Neural cell (in vitro differentiated cells): ENCODE results near the gene CHCHD5. TPM values are rescaled to one million over a fixed set of nuclear protein-coding genes. Genes with fewer than 3 reads are reported as not detected.

ENCODE experiments used
- H2AFZ ChIP-seq: fragments of 200-600, 300-800 bp; sonication (generic), shearing (Covaris generic); 2 replicates; pipeline ENCODE4 v1.6.0; 2014; ENCODE audit warnings: low read depth, mild to moderate bottlenecking, antibody characterized with exemption, low read length, moderate library complexity
- H3F3A ChIP-seq: fragments of 200-600 bp; shearing (Covaris generic); 2 replicates; pipeline ENCODE4 v1.6.1; 2016; ENCODE audit warnings: mild to moderate bottlenecking, moderate library complexity, mixed read lengths, antibody characterized with exemption, low read length; ENCODE audit not compliant: insufficient read depth, poor library complexity, severe bottlenecking
- H3K27ac ChIP-seq: fragments of 200-600, 300-800 bp; sonication (generic), shearing (Covaris generic); 2 replicates; pipeline ENCODE4 v1.5.1; 2014; ENCODE audit warnings: mild to moderate bottlenecking, low read length, moderate library complexity
- H3K27me3 ChIP-seq: fragments of 300-800, 200-600 bp; sonication (generic), shearing (Covaris generic); 2 replicates; pipeline ENCODE4 v1.6.0; 2014; ENCODE audit warnings: mild to moderate bottlenecking, low read depth, low read length, moderate library complexity; ENCODE audit not compliant: insufficient read depth
- H3K36me3 ChIP-seq: fragments of 300-800, 200-600 bp; sonication (generic), shearing (Covaris generic); 2 replicates; pipeline ENCODE4 v1.5.1; 2014; ENCODE audit warnings: mild to moderate bottlenecking, antibody characterized with exemption, low read length, moderate library complexity; ENCODE audit not compliant: insufficient read depth
- H3K4me2 ChIP-seq: fragments of 300-800, 200-600 bp; sonication (generic), shearing (Covaris generic); 2 replicates; pipeline ENCODE4 v1.6.0; 2014; ENCODE audit warnings: mild to moderate bottlenecking, low read length
- H3K4me3 ChIP-seq: fragments of 300-800, 200-600 bp; sonication (generic), shearing (Covaris generic); 2 replicates; pipeline ENCODE4 v1.5.1; 2014; ENCODE audit warnings: mild to moderate bottlenecking, low read length, moderate library complexity
- H3K79me2 ChIP-seq: fragments of 200-600 bp; shearing (Covaris generic); replicated peaks from 2 replicates; pipeline ENCODE4 v1.6.0; 2014; ENCODE audit warnings: mild to moderate bottlenecking, low read length, moderate library complexity; ENCODE audit not compliant: insufficient read depth
- H3K9ac ChIP-seq: fragments of 300-800, 200-600 bp; sonication (generic), shearing (Covaris generic); 2 replicates; pipeline ENCODE4 v1.6.1; 2016; ENCODE audit warnings: mild to moderate bottlenecking, low read length, mixed read lengths
- H3K9me2 ChIP-seq: fragments of 200-600 bp; shearing (Covaris generic); 2 replicates; pipeline ENCODE4 v1.6.1; 2016; ENCODE audit warnings: mild to moderate bottlenecking, low read length, mixed read lengths; ENCODE audit not compliant: insufficient read depth
- H3K9me3 ChIP-seq: fragments of 200-600, 300-800 bp; sonication (generic), shearing (Covaris generic); 2 replicates; pipeline ENCODE4 v1.6.1; 2016; ENCODE audit warnings: mild to moderate bottlenecking, mixed run types, low read length, moderate library complexity, mixed read lengths
- H4K20me1 ChIP-seq: fragments of 200-600 bp; shearing (Covaris generic); 2 replicates; pipeline ENCODE4 v1.6.1; 2016; ENCODE audit warnings: mild to moderate bottlenecking, mixed run types; ENCODE audit not compliant: insufficient read depth
- EP300 ChIP-seq: fragments of 450-650 bp; conservative IDR thresholded peaks from 2 replicates; pipeline ENCODE4 v1.6.1; 2014; ENCODE audit warnings: antibody characterized with exemption, mild to moderate bottlenecking, moderate library complexity; ENCODE audit not compliant: poor library complexity, severe bottlenecking
- EZH2 ChIP-seq: fragments of 200-600, 300-800 bp; shearing (Covaris generic), sonication (generic); IDR thresholded peaks from 2 replicates; pipeline ENCODE4 v1.6.1; 2014; ENCODE audit warnings: antibody characterized with exemption, low read length, borderline replicate concordance, mild to moderate bottlenecking; ENCODE audit not compliant: insufficient read depth, poor library complexity, severe bottlenecking
- MXI1 ChIP-seq: fragments of 450-650 bp; conservative IDR thresholded peaks from 2 replicates; pipeline ENCODE4 v1.6.1; 2014; ENCODE audit warnings: antibody characterized with exemption, mild to moderate bottlenecking; ENCODE audit not compliant: poor library complexity, severe bottlenecking
- POLR2AphosphoS5 ChIP-seq: IDR thresholded peaks from 2 replicates; pipeline ENCODE4 v1.6.1; 2012
- RAD21 ChIP-seq: fragments of 450-650 bp; conservative IDR thresholded peaks from 2 replicates; pipeline ENCODE4 v1.6.1; 2014; ENCODE audit warnings: antibody characterized with exemption, mild to moderate bottlenecking, moderate library complexity
- SMC3 ChIP-seq: fragments of 450-650 bp; conservative IDR thresholded peaks from 2 replicates; pipeline ENCODE4 v1.6.1; 2014; ENCODE audit warnings: antibody characterized with exemption, mild to moderate bottlenecking, moderate library complexity; ENCODE audit not compliant: poor library complexity
- TAF1 ChIP-seq: IDR thresholded peaks from 2 replicates; pipeline ENCODE4 v1.6.1; 2012; ENCODE audit warnings: low read depth
- polyA plus RNA-seq: library from polyadenylated mRNA; depleted of rRNA; stranded (reverse); fragments of >200 nt; gene quantifications from 2 replicates; pipeline ENCODE4 v1.2.3, GENCODE V29; 2014
- TF ChIP-seq, protein P1 (sequence below): fragments of 450-650 bp; IDR thresholded peaks from 2 replicates; pipeline ENCODE4 v1.5.1; 2014; ENCODE audit warnings: antibody characterized with exemption, mild to moderate bottlenecking, moderate library complexity; ENCODE audit not compliant: poor library complexity, severe bottlenecking
- TF ChIP-seq, protein P2 (sequence below): IDR thresholded peaks from 2 replicates; pipeline ENCODE4 v1.6.1; 2012; ENCODE audit warnings: borderline replicate concordance

Gene CHCHD5
- polyA plus RNA-seq, 1 donor from 2014 or later = 41.1 TPM

DNA sequence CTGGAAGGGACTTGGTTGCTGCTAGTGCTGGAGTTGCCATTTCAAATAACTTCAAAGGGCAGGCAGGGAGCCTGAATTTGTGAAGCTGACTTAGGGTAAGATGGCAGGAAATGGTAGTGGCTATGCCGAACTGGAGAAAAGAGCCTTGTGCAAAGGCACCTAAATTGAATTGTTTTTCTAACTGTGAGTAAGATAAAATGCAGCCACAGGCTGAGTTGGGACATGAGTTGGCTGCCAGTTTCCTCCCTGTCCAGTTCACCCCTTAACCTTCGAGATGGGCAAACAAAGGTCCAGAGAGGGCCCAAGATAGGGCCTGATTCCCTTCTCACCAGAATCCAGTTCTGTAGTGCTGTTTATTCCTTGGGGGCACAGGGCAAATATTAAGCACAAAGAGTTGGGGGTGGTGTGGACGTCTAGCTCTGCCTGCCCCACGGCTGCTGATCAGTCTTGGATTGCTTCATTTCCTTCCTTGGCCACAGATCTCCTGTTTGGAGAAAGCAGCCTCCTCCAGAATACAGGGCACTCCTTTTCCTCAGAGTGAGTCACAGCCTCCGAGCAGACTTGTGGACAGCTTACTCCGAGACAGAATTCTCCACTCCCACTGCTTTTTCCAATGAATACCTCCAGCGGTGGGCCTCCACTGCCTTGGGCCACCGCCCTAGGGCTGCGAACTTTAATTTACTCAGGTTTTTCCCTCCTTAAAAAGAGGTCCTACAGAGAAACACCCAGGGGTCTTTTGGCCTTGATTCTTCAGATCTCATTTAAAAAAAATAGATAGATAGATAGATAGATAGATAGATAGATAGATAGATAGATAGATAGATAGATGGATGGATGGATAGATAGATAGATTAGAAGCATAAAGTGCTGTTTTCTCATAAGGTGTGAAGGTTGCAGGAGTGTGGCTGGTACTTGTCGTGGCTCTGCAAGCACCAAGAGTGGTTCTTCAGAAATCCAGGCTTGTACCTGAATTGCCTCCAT is 42.9 kb downstream of the CHCHD5 start:
- no peak overlapping the region for H3K4me2 ChIP-seq
- no peaks in the 10 kb centered on the region for H3F3A ChIP-seq
- H3K4me3 ChIP-seq = no peak overlapping the region
- H3K9ac ChIP-seq = no peak overlapping the region
- no peaks in the 10 kb centered on the region for H3K79me2 ChIP-seq
- H3K27ac ChIP-seq = no peak overlapping the region
- no peak overlapping the region for H2AFZ ChIP-seq
- no peaks in the 10 kb centered on the region for H3K9me3 ChIP-seq
- TF ChIP-seq MXI1 (no peak), TAF1 (no peak), POLR2AphosphoS5 (no peak), EP300 (no peak), EZH2 (no peak), SMC3 (no peak), RAD21 (no peak)
- TF ChIP-seq, protein P1, sequence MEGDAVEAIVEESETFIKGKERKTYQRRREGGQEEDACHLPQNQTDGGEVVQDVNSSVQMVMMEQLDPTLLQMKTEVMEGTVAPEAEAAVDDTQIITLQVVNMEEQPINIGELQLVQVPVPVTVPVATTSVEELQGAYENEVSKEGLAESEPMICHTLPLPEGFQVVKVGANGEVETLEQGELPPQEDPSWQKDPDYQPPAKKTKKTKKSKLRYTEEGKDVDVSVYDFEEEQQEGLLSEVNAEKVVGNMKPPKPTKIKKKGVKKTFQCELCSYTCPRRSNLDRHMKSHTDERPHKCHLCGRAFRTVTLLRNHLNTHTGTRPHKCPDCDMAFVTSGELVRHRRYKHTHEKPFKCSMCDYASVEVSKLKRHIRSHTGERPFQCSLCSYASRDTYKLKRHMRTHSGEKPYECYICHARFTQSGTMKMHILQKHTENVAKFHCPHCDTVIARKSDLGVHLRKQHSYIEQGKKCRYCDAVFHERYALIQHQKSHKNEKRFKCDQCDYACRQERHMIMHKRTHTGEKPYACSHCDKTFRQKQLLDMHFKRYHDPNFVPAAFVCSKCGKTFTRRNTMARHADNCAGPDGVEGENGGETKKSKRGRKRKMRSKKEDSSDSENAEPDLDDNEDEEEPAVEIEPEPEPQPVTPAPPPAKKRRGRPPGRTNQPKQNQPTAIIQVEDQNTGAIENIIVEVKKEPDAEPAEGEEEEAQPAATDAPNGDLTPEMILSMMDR = no peak
- TF ChIP-seq, protein P2, sequence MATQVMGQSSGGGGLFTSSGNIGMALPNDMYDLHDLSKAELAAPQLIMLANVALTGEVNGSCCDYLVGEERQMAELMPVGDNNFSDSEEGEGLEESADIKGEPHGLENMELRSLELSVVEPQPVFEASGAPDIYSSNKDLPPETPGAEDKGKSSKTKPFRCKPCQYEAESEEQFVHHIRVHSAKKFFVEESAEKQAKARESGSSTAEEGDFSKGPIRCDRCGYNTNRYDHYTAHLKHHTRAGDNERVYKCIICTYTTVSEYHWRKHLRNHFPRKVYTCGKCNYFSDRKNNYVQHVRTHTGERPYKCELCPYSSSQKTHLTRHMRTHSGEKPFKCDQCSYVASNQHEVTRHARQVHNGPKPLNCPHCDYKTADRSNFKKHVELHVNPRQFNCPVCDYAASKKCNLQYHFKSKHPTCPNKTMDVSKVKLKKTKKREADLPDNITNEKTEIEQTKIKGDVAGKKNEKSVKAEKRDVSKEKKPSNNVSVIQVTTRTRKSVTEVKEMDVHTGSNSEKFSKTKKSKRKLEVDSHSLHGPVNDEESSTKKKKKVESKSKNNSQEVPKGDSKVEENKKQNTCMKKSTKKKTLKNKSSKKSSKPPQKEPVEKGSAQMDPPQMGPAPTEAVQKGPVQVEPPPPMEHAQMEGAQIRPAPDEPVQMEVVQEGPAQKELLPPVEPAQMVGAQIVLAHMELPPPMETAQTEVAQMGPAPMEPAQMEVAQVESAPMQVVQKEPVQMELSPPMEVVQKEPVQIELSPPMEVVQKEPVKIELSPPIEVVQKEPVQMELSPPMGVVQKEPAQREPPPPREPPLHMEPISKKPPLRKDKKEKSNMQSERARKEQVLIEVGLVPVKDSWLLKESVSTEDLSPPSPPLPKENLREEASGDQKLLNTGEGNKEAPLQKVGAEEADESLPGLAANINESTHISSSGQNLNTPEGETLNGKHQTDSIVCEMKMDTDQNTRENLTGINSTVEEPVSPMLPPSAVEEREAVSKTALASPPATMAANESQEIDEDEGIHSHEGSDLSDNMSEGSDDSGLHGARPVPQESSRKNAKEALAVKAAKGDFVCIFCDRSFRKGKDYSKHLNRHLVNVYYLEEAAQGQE = no peak
- H3K36me3 ChIP-seq = no peaks in the 10 kb centered on the region
- H3K27me3 ChIP-seq = no peaks in the 10 kb centered on the region
- H4K20me1 ChIP-seq = no peaks in the 10 kb centered on the region
- H3K9me2 ChIP-seq = no peaks in the 10 kb centered on the region

GRCh38 chr2:112629224-112629623 is 44.8 kb downstream of the CHCHD5 start:
- no peaks in the 10 kb centered on the region for H4K20me1 ChIP-seq
- TF ChIP-seq MXI1 = no peak
- no peak for TF ChIP-seq RAD21
- TF ChIP-seq, protein P1 = no peak
- TF ChIP-seq POLR2AphosphoS5 = no peak
- TF ChIP-seq SMC3 = no peak
- no peak for TF ChIP-seq TAF1
- no peak for TF ChIP-seq EZH2
- TF ChIP-seq EP300 = no peak
- TF ChIP-seq, protein P2 = no peak
- no peaks in the 10 kb centered on the region for H3K79me2 ChIP-seq
- no peak overlapping the region for H3K4me2 ChIP-seq
- H3K9ac ChIP-seq = no peak overlapping the region
- H3K27me3 ChIP-seq = no peaks in the 10 kb centered on the region
- H3F3A ChIP-seq = no peaks in the 10 kb centered on the region
- no peak overlapping the region for H3K27ac ChIP-seq
- H3K9me2 ChIP-seq = no peaks in the 10 kb centered on the region
- H2AFZ ChIP-seq = no peak overlapping the region
- H3K4me3 ChIP-seq = no peak overlapping the region
- no peaks in the 10 kb centered on the region for H3K9me3 ChIP-seq
- no peaks in the 10 kb centered on the region for H3K36me3 ChIP-seq
